Stimulated activated CD8-positive, alpha-beta memory T cell treated with anti-CD3 and anti-CD28 coated beads, Interleukin-12 subunit alpha, Interleukin-12 subunit beta, amount 100 ng/mL, for 1 hour (primary cell): Measurements from ENCODE around the gene GSX1.
A peak's percentile ranks its signal among the peaks of the same experiment; 100 is the strongest.
"Not testable (repeated sequence)": the region's sequence is repeated elsewhere in the genome, so short reads cannot be mapped to it uniquely, and the experiment has no call there.

Experiments used
- DNase-seq: peaks from one replicate; pipeline ENCODE4 v3.0.0-alpha.2; 2020; ENCODE audit warnings: low read depth

GSX1 gene

GRCh38 chr13:27794368-27794691 lies 2.0 kb downstream of the GSX1 start:
- no peak for DNase-seq

DNA sequence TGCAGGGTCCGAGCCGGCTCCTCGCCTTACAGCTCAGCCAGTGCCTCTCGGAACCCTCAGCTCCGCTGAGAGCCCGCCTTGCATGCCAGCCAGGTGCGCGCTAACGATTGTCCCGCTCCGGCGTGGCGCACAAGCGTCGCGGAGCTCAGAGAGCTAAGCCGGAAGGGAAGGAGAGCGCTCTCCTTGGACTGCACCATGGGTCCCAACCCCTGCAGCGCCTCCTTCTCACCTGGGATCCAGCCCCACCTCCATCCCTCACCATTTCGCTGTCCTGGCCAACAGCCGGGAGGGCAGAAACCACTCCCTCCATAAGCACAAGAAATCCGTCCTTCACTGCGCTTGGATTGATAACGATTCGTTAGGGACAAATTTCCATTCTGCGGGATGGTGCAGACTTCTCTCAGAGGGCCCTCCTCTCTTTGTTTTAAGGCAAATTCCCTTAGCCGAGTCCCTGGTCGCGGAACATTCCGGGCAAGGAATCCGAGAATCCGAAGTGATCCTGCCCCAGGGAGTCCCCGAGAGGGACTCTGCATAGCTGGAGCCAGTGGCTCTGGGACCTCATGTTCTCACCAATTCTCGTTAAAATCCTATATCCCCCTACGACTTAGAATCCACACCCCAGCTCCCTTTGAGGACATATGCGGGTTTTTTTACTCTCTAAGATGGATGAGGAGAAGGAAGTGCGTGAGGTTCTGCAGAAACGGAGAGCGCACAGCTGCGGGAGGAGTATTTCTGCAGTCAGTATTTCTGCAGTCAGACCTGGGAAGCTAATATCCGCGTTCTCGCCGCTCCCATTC lies 2.8 kb downstream of the GSX1 start:
- DNase-seq = no peak

GRCh38 chr13:27795718-27796019 lies 3.4 kb downstream of the GSX1 start:
- no peak for DNase-seq

DNA sequence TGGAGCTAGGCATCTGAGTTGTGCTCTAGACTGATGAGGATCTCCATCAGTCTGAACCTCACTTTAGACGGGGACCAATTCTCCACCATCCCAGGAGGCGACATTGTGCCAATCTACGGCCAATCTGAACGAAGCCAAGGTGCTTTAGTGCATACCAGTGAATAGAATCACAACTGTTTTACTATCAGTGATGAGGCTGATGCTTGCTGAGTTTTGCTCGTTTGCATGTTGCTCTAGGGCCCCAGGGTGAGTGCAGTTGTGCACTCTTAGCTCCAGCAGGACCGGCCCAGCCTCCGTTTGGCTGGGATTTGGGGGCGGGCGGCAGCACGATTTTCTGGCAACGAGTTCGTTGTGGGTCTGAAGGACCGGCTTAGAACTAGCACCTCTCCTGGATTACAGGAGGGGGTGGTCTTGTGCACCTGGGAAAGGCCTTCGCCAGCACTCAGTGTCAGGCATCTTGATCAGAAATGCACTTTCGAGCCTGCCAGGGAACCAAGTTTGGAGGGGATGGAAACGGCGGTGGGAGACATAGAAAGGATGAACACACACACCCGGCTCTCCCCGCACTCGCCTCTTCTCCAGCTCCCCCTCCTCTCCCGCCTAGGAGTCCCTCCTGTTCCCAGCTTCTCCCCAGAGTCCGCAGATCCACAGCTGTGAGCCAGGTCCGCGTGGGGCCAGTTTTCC lies 4.4 kb downstream of the GSX1 start:
- no peak for DNase-seq

DNA sequence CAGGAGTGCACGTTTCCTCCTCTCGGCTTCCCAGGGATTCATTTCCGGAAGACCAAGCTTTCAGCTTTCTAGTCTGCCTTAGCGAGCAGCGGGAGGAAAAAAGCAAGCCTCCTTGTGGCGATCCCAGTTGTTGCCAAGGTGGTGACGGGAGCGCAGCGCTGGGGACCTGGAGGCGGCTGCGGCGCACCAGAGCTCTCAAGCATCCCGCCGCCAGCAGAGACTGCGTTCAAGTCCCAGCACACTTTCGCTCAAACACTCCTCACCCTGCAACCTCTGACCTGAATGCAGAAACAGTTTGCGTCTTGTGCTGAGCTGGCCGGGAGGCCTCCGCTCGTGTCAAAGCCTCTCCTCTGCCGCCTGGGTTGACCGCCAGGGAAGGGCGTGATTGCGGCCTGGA lies 4.9 kb downstream of the GSX1 start:
- no peak for DNase-seq

- no peak for DNase-seq
These were observed 14.6 kb downstream of the GSX1 start for GRCh38 chr13:27806744-27807387.

GRCh38 chr13:27808851-27809550 lies 16.7 kb downstream of the GSX1 start:
- DNase-seq = no peak

DNA sequence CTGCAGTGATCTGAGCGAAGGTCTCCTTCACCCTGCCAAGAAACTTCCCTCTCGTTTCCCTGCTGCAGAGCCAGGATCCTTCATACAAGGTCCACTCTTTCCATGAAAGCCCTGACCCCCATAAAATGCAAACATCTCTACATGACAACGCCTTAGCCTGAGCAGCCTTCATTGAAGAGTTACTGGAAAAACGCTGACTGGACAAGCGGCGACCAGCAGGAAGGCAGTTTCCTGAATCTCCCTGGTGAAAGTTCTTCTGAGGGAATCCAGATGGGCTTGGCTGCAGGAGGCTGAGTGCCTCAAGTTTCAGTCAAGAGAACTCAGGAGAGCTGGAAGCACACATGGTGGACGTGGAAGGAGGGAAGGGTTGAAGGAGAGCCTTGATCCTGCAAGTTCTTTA lies 17.7 kb downstream of the GSX1 start:
- no peak for DNase-seq

- DNase-seq = no peak
These were observed 18.2 kb downstream of the GSX1 start for GRCh38 chr13:27810461-27810860.

DNA sequence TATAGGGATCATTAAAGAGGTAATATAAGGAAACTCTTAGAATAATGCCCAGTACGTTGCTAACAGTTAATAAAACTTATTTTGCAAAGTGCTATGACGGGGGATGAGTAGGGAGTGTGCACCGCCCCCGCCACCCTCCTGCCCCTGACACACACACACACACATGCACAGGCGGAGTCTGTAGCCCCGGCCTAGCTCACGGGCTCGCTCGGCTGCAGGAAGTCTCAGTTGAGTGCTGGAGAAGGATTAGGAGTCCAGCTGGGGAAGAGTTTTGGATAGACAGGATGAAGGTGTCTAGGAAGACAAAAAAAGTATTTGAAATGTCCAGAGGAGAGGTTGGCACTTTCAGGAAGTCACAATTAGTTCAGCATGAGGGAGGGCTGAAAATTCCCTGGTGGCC lies 21.5 kb downstream of the GSX1 start:
- DNase-seq = no peak

DNA sequence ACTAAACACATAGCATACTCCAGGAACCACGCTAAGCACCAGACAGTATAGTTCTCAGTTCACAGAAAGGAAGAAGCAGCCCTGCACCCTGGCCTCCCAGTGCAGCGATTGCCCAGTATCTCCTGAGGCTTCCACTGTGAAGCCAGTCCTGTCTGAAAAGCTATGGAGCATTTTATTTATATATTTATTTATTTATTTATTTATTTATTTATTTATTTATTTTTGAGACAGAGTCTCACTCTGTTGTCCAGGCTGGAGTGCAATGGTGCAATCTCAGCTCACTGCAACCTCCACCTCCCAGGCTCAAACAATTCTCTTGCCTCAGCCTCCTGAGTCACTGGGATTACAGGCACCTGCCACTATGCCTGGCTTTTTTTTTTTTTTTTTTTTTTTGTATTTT lies 25.5 kb downstream of the GSX1 start:
- DNase-seq = not testable (repeated sequence)

DNA sequence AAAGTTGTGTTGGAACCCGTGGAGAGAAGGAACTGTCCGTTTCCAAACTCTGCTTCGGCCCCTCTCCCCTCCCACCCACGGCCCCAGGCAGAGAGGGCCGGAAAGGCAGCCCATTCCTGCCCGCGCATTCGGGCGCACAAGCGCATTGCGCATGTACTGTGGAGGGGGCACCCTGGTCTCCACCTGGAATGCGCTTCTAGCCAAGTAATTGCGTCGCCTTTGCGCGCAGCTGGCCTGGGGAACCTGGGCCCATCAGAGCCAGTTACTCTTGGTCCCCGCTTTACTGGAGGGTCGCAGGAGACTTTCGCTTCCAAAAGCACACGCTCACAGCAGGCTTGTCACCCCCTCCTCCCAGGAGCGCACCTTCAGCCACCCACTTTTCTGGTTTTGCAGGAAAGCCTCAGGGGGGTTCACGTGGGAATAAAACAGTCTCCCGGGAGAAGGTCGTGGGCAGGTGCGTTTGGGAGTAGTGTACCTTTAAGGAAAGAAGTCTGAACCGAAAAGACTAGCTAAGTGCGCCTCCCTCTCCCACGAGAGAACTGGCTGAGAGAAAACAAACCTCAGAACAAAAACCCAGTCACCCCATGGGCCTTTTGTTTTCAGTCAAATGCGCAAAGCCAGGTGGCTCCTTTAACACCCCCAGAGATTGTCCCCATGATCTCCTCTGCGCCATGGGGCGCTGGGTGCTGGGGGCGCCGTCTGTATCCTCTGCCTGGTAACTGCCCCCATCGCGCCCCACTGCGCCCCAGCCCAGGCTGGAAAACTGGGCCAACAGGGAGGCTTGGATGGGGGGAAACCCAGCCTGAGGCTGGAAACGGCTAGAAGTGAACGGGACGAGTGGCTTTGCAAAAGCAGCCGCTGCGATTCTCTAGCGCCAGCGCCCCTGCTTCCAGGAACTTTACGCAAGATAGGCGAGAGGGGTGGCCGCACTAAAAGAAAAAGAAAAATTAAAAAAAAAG lies 28.5 kb downstream of the GSX1 start:
- DNase-seq = no peak

DNA sequence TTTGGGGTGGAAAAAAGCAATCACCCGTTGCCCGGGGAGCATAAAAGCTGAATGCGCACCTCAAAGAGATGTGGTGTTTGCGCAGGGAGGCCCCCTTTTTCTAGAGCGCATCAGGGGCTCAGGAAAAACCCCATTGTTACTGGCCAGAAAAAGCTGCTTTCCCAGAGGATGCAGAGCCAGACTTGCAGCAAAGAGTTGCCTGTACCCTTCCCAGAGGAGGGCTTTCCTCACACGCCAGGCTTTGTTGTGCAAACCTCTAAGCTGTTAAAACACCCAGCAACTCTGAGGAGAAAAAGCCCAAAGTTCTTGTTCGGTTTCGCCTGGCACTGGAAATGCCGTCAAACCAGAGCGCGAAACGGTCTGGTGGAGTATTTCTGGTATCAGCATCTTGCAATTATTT lies 29.3 kb downstream of the GSX1 start:
- DNase-seq = no peak

DNA sequence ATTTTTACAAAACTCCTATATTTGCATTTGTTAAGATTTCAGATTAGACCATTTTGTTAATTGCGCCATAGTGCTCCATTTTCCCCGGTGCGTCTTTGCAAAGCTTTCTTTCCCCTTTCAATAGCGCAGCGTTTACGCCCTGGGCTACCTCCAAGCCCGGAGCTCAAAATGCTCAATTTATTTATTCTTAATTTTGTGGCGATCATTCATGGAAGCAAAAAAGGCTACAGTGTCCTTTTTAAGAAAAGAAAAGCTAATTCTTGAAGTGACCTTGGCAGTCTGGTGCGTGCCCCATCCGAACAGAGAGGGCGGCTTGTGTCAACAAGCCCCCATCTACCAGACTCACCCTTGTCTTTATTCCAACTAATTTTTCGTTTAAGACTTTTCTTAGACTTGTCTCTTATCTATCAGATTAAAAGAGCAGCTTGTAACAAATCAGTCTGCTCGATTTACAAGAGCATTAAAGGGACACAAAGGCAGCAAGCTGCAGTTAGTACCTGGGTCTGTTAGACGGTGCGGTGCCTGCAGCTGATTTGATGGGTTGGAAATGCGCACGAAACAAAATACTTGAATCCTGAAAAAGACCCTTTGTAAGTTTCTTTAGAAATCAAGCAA lies 30.1 kb downstream of the GSX1 start:
- DNase-seq = no peak

DNA sequence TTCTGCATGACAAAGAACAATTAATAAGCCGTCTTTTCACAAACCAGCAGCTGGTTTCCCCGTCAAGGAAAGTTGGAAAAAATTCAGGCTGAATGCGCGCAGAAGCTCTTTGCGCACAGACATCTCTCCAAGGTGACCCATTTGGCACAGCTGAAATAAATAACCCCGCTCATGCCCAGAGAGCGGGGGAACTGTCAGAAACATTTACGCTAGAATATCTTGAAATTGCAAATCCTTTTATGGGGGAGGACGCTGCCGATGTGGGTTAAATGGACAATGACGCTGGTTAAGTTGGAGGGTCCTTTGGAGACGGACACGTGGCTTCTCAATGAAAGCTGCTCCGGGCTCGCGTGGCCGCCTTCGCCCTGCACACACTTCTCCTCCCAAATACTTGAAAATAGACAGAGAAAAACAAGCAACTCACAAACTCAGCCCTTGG lies 30.6 kb downstream of the GSX1 start:
- DNase-seq = no peak

DNA sequence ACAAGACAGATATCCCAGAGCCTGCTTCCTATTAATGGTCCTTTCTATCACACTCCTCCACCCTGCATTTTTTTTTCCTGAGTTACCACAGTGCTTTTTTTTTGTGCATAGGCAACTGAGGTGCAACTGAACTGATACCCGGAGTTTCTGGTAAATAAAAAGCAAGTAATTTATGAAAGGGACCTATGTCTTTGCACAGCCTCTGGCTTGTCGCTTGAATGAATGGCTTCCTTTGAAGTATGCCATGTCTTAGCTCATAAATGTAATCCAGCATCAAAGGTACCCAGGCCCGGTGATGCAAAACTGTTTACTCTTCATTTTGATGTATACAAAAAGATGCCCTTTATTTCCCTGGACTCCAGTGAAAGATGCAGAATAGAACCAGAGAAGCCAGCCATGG lies 31.8 kb downstream of the GSX1 start:
- no peak for DNase-seq

DNA sequence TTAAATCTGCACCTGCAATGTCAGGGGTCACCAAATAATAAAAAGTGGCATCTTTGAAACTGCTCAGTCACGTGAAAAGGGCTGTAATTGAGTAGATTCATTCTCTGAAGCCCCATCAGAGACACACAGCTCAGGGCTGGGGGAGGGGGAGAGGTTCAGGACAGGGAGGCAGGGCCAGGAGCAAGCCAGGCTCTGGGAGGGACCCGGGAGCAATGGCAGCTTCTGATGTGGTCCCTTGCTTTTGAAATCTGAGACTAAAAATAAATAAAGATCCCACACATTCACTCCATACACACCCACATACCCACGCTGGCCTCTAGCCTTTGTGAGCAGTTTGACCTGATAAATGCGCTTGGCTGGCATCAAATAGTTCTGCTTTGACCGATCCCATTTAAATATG lies 32.8 kb downstream of the GSX1 start:
- no peak for DNase-seq

DNA sequence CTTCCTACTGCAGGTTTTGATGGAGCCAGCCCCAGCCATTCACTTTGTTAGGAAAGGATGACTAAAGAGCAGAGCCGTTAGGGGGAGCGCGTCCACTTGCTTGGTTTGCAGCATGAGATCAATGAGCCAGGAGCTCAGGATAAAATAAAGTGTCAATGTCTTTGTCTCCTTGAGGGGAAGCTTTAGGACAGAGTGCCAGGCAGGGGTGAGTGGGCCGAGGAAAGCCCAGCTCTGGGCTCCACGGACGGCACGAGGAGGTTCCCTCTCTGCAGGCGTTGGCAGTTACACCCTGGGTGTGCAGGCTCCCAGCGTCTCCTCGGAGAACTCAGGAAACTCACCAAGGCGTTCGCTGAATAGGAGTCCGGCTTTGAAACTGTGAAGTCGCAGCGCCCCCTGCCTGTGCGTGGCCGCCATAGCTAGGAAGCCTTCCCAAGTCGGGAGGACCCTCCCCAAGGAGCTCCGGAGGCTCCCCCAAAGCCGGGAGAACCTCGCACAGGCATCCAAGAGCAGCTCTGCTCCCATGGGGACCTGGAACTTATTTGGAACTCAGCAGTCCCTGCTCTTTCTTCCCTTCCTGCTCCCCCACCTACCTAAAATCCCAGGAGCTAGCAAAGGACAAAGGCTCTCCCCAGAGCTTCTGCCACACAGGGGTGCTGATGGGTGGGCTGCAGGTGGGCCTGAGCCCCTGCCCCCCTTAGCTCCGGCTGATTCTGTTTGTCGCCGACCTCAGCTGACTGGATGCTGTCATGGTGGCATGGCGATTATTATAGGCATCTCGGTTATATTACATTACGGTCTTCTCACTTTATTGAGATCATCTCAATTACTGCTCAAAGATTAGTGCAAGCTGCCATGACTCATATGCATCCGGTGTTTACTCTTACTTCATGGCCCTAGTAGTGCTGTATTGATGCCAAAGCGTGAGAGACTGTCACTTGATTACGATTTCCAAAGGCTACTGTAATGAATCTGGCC lies 34.4 kb downstream of the GSX1 start:
- DNase-seq = peak; percentile 54

DNA sequence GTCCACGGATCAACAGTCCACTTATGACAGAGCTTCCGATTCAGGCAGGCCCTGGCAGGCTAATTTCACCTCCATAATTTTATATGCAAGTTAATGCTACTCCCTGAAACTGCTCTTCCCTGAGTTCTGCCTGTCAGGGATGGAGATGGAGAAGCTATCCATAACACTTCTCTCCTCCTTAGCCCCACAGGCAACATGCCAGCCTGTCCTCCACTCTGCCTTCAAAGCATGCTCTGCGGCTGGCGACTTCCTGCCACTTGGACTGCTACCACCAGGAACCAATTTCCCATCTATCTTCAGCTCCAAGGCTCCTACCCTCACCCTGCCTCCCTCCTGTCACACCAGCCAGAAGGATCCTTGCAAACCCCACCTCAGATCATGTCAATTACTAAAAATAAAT lies 35.4 kb downstream of the GSX1 start:
- no peak for DNase-seq

DNA sequence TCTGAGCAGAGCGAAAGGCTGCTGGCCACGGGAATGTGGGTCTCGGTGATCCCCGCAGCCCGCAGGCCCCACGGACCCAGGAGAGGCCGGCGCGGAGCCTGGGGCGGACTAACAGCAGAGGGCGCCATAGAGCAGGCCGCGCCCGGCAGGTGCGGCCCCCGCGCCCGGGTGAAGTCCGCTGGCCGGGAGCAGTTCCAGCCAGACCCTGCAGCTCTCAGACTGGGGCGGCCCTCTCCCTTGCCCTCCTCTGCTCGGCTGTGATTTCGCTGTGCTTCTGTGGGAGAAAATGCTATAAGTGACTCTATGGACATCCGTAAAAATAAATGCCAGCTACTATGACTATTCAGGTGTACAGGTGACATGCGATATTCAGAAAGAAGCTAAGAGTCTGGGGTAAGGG lies 37.7 kb downstream of the GSX1 start:
- peak; percentile 35 for DNase-seq
